ENCODE measurements around the gene ESPNL.

Gene ESPNL

GRCh38 chr2:238176613-238177012, 76.5 kb downstream of the ESPNL start:
- DNase-seq, result no peak

DNA sequence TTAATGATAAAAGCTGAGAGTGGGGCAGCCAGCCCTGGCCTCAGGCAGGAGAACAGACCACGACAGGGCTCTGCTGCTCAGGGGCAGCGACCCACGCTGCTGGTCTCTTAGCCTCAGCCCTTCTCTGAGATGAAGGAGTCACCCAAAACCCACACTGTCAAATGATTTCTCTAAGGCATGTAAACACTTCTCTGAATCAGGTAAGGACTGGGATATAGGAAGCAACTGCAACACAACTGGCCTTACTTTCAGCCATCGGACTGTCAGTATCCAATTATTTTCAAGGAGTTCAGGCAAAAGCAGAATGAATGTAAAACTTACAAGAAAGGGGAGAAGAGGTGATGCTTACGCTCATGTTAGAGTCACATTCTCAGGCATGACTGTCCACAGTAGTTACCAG, 80.4 kb downstream of the ESPNL start:
- DNase-seq, result no peak

GRCh38 chr2:238182362-238182761, 82.2 kb downstream of the ESPNL start:
- no peak for DNase-seq
